ENCODE measurements around the gene GPHN. TPM values are rescaled to one million over a fixed set of nuclear protein-coding genes. Genes with fewer than 3 reads are reported as not detected.
"Not testable (repeated sequence)": the region's sequence is repeated elsewhere in the genome, so short reads cannot be mapped to it uniquely, and the experiment has no call there.

The GPHN gene
- total and polyA plus RNA-seq, 2 experiments from 2014 or later = 15.1 to 20.1 TPM

- no peak overlapping the region for H3K4me3 ChIP-seq
- no peak overlapping the region for H3K27ac ChIP-seq
- no peaks in the 10 kb centered on the region for H3K36me3 ChIP-seq
- TF ChIP-seq CTCF (IDR thresholded peaks at IDR 0.05; ENCODE audit: low read depth, low read length) = no peak
- H3K9me3 ChIP-seq (ENCODE audit: low read depth) = no peaks in the 10 kb centered on the region
- no peaks in the 10 kb centered on the region for H3K27me3 ChIP-seq
- DNase-seq (ENCODE audit: low read depth in 1 of 2, low spot score in 1 of 2) = no peak
- no peaks in the 10 kb centered on the region for H3K4me1 ChIP-seq (ENCODE audit: low read depth)
These were observed 325.9 kb downstream of the GPHN start for GRCh38 chr14:66833816-66834215.

- H3K4me3 ChIP-seq; H3K27ac ChIP-seq; DNase-seq (ENCODE audit: low read depth in 1 of 2, low spot score in 1 of 2); H3K27me3 ChIP-seq; H3K36me3 ChIP-seq; H3K4me1 ChIP-seq (ENCODE audit: low read depth); H3K9me3 ChIP-seq (ENCODE audit: low read depth): not testable (repeated sequence)
These were observed 329.5 kb downstream of the GPHN start for GRCh38 chr14:66837436-66837835.

GRCh38 chr14:66842911-66843512, 335.1 kb downstream of the GPHN start:
- H3K4me1 ChIP-seq (ENCODE audit: low read depth) = no peaks in the 10 kb centered on the region
- no peak for DNase-seq (ENCODE audit: low read depth in 1 of 2, low spot score in 1 of 2)
- no peak overlapping the region for H3K4me3 ChIP-seq
- H3K9me3 ChIP-seq (ENCODE audit: low read depth) = no peaks in the 10 kb centered on the region
- no peaks in the 10 kb centered on the region for H3K27me3 ChIP-seq
- no peaks in the 10 kb centered on the region for H3K36me3 ChIP-seq
- TF ChIP-seq CTCF (IDR thresholded peaks at IDR 0.05; ENCODE audit: low read depth, low read length) = no peak
- H3K27ac ChIP-seq = no peak overlapping the region

GRCh38 chr14:66850258-66850888, 342.4 kb downstream of the GPHN start:
- no peaks in the 10 kb centered on the region for H3K4me1 ChIP-seq (ENCODE audit: low read depth)
- no peak for DNase-seq (ENCODE audit: low read depth in 1 of 2, low spot score in 1 of 2)
- H3K27me3 ChIP-seq = no peaks in the 10 kb centered on the region
- no peak overlapping the region for H3K27ac ChIP-seq
- no peaks in the 10 kb centered on the region for H3K36me3 ChIP-seq
- TF ChIP-seq CTCF (IDR thresholded peaks at IDR 0.05; ENCODE audit: low read depth, low read length) = no peak
- H3K9me3 ChIP-seq (ENCODE audit: low read depth) = no peaks in the 10 kb centered on the region
- H3K4me3 ChIP-seq = no peak overlapping the region

- Histone ChIP-seq H3K27me3 (no peaks in the 10 kb centered on the region), H3K27ac (no peak overlapping the region), H3K36me3 (no peaks in the 10 kb centered on the region), H3K4me1 (ENCODE audit: low read depth) (no peaks in the 10 kb centered on the region), H3K9me3 (ENCODE audit: low read depth) (no peaks in the 10 kb centered on the region), H3K4me3 (no peak overlapping the region)
- no peak for TF ChIP-seq CTCF (IDR thresholded peaks at IDR 0.05; ENCODE audit: low read depth, low read length)
- no peak for DNase-seq (ENCODE audit: low read depth in 1 of 2, low spot score in 1 of 2)
These were observed 345.4 kb downstream of the GPHN start for GRCh38 chr14:66853311-66853710.

- TF ChIP-seq CTCF (IDR thresholded peaks at IDR 0.05; ENCODE audit: low read depth, low read length) = no peak
- no peak for DNase-seq (ENCODE audit: low read depth in 1 of 2, low spot score in 1 of 2)
- Histone ChIP-seq H3K4me1 (ENCODE audit: low read depth) (no peaks in the 10 kb centered on the region), H3K4me3 (no peak overlapping the region), H3K27me3 (no peaks in the 10 kb centered on the region), H3K36me3 (no peaks in the 10 kb centered on the region), H3K9me3 (ENCODE audit: low read depth) (no peaks in the 10 kb centered on the region), H3K27ac (no peak overlapping the region)
These were observed 349.9 kb downstream of the GPHN start for GRCh38 chr14:66857867-66858266.

All from cardiac muscle cell (in vitro differentiated cells and primary cell).